Measurements from ENCODE around the gene SDK1.

Gene SDK1

GRCh38 chr7:3297105-3297819 is 3.8 kb upstream of the SDK1 start:
- Histone ChIP-seq H3K4me1 (ENCODE audit: insufficient read depth, poor library complexity, severe bottlenecking) (no peaks in the 10 kb centered on the region), H3K4me3 (ENCODE audit: severe bottlenecking) (no peak overlapping the region), H3K36me3 (ENCODE audit: low read depth) (no peaks in the 10 kb centered on the region), H3K27me3 (ENCODE audit: insufficient read depth, poor library complexity, severe bottlenecking) (peaks cover 5% of the 10 kb centered on the region), H3K9me3 (ENCODE audit: severe bottlenecking) (no peaks in the 10 kb centered on the region), H3K27ac (ENCODE audit: poor library complexity, severe bottlenecking) (no peak overlapping the region)
- TF ChIP-seq CTCF (IDR thresholded peaks at IDR 0.05; ENCODE audit: poor library complexity, severe bottlenecking) = no peak
- no peak for ATAC-seq (ENCODE audit: low read depth)
- DNase-seq (ENCODE audit: low spot score) = no peak

- Histone ChIP-seq H3K9me3 (ENCODE audit: severe bottlenecking) (no peaks in the 10 kb centered on the region), H3K36me3 (ENCODE audit: low read depth) (no peaks in the 10 kb centered on the region), H3K4me1 (ENCODE audit: insufficient read depth, poor library complexity, severe bottlenecking) (no peaks in the 10 kb centered on the region), H3K27ac (ENCODE audit: poor library complexity, severe bottlenecking) (no peak overlapping the region), H3K4me3 (ENCODE audit: severe bottlenecking) (peak overlapping the region; percentile 88), H3K27me3 (ENCODE audit: insufficient read depth, poor library complexity, severe bottlenecking) (peaks cover 13% of the 10 kb centered on the region)
- DNase-seq (ENCODE audit: low spot score) (no peak), ATAC-seq (ENCODE audit: low read depth) (no peak)
- TF ChIP-seq CTCF (IDR thresholded peaks at IDR 0.05; ENCODE audit: poor library complexity, severe bottlenecking) = no peak
Observed at GRCh38 chr7:3300221-3300650, 816 bp upstream of the SDK1 start.

GRCh38 chr7:3301449-3301731 is 338 bp downstream of the SDK1 start:
- Histone ChIP-seq H3K4me1 (ENCODE audit: insufficient read depth, poor library complexity, severe bottlenecking) (no peaks in the 10 kb centered on the region), H3K27me3 (ENCODE audit: insufficient read depth, poor library complexity, severe bottlenecking) (peaks cover 13% of the 10 kb centered on the region), H3K36me3 (ENCODE audit: low read depth) (no peaks in the 10 kb centered on the region), H3K27ac (ENCODE audit: poor library complexity, severe bottlenecking) (no peak overlapping the region), H3K4me3 (ENCODE audit: severe bottlenecking) (peak overlapping the region; percentile 88), H3K9me3 (ENCODE audit: severe bottlenecking) (no peaks in the 10 kb centered on the region)
- no peak for DNase-seq (ENCODE audit: low spot score)
- ATAC-seq (ENCODE audit: low read depth) = no peak
- TF ChIP-seq CTCF (IDR thresholded peaks at IDR 0.05; ENCODE audit: poor library complexity, severe bottlenecking) = no peak

GRCh38 chr7:3301831-3302618 is 973 bp downstream of the SDK1 start:
- peaks cover 13% of the 10 kb centered on the region for H3K27me3 ChIP-seq (ENCODE audit: insufficient read depth, poor library complexity, severe bottlenecking)
- peak; percentile 24 for TF ChIP-seq CTCF (IDR thresholded peaks at IDR 0.05; ENCODE audit: poor library complexity, severe bottlenecking)
- no peaks in the 10 kb centered on the region for H3K4me1 ChIP-seq (ENCODE audit: insufficient read depth, poor library complexity, severe bottlenecking)
- H3K27ac ChIP-seq (ENCODE audit: poor library complexity, severe bottlenecking) = no peak overlapping the region
- peak overlapping the region; percentile 88 for H3K4me3 ChIP-seq (ENCODE audit: severe bottlenecking)
- H3K36me3 ChIP-seq (ENCODE audit: low read depth) = no peaks in the 10 kb centered on the region
- H3K9me3 ChIP-seq (ENCODE audit: severe bottlenecking) = no peaks in the 10 kb centered on the region
- ATAC-seq (ENCODE audit: low read depth) = peak; percentile 42; the same call in 1 of the 3 replicates
- DNase-seq (ENCODE audit: low spot score) = no peak

Measured in RWPE2 (cell line).